Breast epithelium (tissue), 4 donors: ENCODE measurements around the gene HMGN2. TPM values are rescaled to one million over a fixed set of nuclear protein-coding genes. Genes with fewer than 3 reads are reported as not detected.

Experiments used
- DNase-seq, 2 donors: peaks; one replicate each; pipeline ENCODE4 v3.0.0-alpha.2; 2019; ENCODE audit warnings: low spot score in 2 of 2
- H3K27ac ChIP-seq, 2 donors: fragments of 200-600 bp; sonication (generic) in 1 of 2; one replicate each; pipeline ENCODE4 v1.5.1; 2016 to 2019; ENCODE audit warnings: mild to moderate bottlenecking in 1 of 2
- H3K27me3 ChIP-seq, 2 donors: fragments of 200-600 bp; sonication (generic) in 1 of 2; one replicate each; pipeline versions ENCODE4 v1.5.1 to v1.6.0; 2017 to 2019; ENCODE audit warnings: control low read depth in 1 of 2, mild to moderate bottlenecking in 1 of 2
- H3K36me3 ChIP-seq: fragments of 200-600 bp; one replicate; pipeline ENCODE4 v1.5.1; 2019
- H3K4me1 ChIP-seq, 2 donors: fragments of 200-600 bp; sonication (generic); one replicate each; pipeline ENCODE4 v1.5.1; 2016 to 2019; ENCODE audit warnings: control low read depth in 1 of 2
- H3K4me3 ChIP-seq, 3 donors: fragments of 200-600 bp; sonication (generic); 1 replicate in 2 of 3; 2 replicates in 1 of 3; pipeline ENCODE4 v1.5.1; 2016 to 2019; ENCODE audit warnings: mild to moderate bottlenecking in 3 of 3, moderate library complexity in 2 of 3
- H3K9me3 ChIP-seq, 2 donors: fragments of 200-600 bp; sonication (generic) in 1 of 2; one replicate each; pipeline ENCODE4 v1.5.1; 2016 to 2019; ENCODE audit warnings: control low read depth in 1 of 2
- POLR2A ChIP-seq: fragments of 450-650 bp; IDR thresholded peaks from one replicate; pipeline ENCODE4 v1.6.1; 2016; ENCODE audit warnings: antibody characterized with exemption, mild to moderate bottlenecking, moderate library complexity
- POLR2AphosphoS5 ChIP-seq, 3 donors: sonication (generic); formaldehyde crosslinking; IDR thresholded peaks; one replicate each; pipeline ENCODE4 v1.6.1; 2017; ENCODE audit warnings: antibody characterized with exemption in 3 of 3
- intact Hi-C: fragments of 100-400 bp; cut with DNase I; formaldehyde crosslinking; loops from one replicate; pipeline ENCODE4 v1.15.1; 2023; ENCODE audit warnings: low total_unique reads
- total RNA-seq, 3 donors: library from RNA; depleted of rRNA; stranded (reverse); fragments of >200 nt; gene quantifications; one replicate each; pipeline ENCODE4 v1.1.0, GENCODE V29; 2016
- TF ChIP-seq, protein P1 (sequence below), 3 donors: fragments of 450-650 bp; IDR thresholded peaks; one replicate each; pipeline ENCODE4 v1.5.1; 2016 to 2017; ENCODE audit warnings: antibody characterized with exemption in 3 of 3, mild to moderate bottlenecking in 3 of 3, moderate library complexity in 3 of 3

The HMGN2 gene
- total RNA-seq, 3 donors from 2014 or later, result 192 to 261 (median 204) TPM

DNA sequence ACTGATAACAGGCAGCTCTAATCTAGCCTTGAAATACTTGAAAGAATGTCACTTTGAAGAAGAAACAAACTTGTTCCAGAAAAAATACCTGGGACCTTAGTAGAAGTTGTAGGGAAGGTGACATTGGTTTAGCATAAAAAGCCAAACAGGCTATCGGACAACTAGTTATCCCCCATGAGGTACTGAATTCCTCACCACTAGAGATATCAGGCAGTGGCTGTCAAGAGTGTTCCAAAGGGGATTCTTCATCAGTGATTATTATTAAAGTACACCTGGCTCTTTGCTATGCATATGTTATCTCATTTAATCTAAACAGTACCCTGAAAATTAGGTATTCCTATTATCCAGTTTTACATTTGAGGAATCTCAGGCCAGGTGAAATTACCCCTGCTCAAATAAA lies 13.1 kb upstream of the HMGN2 start:
- Histone ChIP-seq H3K9me3 (no peaks in the 10 kb centered on the region), H3K27me3 (no peaks in the 10 kb centered on the region), H3K4me3 (no peak overlapping the region), H3K27ac (no peak overlapping the region), H3K4me1 (no peaks in the 10 kb centered on the region), H3K36me3 (no peaks in the 10 kb centered on the region)
- no peak for TF ChIP-seq POLR2A
- TF ChIP-seq, protein P1, sequence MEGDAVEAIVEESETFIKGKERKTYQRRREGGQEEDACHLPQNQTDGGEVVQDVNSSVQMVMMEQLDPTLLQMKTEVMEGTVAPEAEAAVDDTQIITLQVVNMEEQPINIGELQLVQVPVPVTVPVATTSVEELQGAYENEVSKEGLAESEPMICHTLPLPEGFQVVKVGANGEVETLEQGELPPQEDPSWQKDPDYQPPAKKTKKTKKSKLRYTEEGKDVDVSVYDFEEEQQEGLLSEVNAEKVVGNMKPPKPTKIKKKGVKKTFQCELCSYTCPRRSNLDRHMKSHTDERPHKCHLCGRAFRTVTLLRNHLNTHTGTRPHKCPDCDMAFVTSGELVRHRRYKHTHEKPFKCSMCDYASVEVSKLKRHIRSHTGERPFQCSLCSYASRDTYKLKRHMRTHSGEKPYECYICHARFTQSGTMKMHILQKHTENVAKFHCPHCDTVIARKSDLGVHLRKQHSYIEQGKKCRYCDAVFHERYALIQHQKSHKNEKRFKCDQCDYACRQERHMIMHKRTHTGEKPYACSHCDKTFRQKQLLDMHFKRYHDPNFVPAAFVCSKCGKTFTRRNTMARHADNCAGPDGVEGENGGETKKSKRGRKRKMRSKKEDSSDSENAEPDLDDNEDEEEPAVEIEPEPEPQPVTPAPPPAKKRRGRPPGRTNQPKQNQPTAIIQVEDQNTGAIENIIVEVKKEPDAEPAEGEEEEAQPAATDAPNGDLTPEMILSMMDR (IDR thresholded peaks at IDR 0.05), result no peak
- TF ChIP-seq POLR2AphosphoS5 (IDR thresholded peaks at IDR 0.05), result no peak
- no peak for DNase-seq
- intact Hi-C loops, result no loop called here

DNA sequence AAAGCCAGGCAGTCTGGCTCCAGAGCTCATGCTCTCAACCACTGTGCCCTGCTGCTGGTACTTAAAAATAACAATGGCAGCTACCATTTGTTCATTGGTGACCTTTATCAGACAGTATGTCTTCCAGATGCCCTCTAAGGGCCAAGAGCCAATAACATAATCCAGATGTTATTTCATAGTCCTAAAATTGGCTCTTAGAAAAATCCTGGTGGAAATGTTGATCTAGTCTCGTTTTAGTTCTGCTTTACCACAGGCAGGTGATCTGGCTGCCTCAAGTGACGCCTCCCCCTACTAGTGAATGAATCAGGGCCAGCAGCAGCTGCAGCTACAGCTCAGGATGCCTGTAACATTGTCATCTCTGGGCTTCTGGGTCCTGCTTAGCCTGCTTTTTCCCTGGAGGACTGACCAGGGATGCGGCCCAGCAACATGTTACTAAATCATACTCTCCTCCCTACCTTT lies 12.6 kb upstream of the HMGN2 start:
- Histone ChIP-seq H3K27ac (no peak overlapping the region), H3K9me3 (no peaks in the 10 kb centered on the region), H3K36me3 (no peaks in the 10 kb centered on the region), H3K27me3 (no peaks in the 10 kb centered on the region), H3K4me3 (no peak overlapping the region), H3K4me1 (no peaks in the 10 kb centered on the region)
- no peak for TF ChIP-seq POLR2AphosphoS5 (IDR thresholded peaks at IDR 0.05)
- intact Hi-C loops, result no loop called here
- no peak for DNase-seq

DNA sequence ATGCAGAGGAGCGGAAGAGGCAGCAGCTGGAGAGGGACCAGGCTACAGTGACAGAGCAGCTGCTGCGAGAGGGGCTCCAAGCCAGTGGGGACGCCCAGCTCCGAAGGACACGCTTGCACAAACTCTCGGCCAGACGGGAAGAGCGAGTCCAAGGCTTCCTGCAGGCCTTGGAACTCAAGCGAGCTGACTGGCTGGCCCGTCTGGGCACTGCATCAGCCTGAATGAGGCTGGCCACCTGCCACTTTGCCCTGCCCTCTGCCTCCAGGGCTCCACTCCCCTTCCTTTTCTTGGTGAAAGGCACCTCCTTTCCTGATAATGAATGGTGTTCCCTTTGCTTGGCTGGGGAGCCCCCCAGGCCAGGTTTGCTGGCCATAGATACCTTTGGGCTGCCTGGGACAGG lies 3.3 kb upstream of the HMGN2 start:
- Histone ChIP-seq H3K4me1 (peaks cover 3 to 9% of the 10 kb centered on the region in 2 donors), H3K36me3 (no peaks in the 10 kb centered on the region), H3K27me3 (no peaks in the 10 kb centered on the region), H3K9me3 (no peaks in the 10 kb centered on the region), H3K4me3 (no peak overlapping the region), H3K27ac (peak overlapping the region in 1 of 2 donors; percentile 13)
- DNase-seq, result no peak
- TF ChIP-seq POLR2A, result no peak
- TF ChIP-seq, protein P1 (IDR thresholded peaks at IDR 0.05), result no peak
- intact Hi-C loops, result no loop called here

DNA sequence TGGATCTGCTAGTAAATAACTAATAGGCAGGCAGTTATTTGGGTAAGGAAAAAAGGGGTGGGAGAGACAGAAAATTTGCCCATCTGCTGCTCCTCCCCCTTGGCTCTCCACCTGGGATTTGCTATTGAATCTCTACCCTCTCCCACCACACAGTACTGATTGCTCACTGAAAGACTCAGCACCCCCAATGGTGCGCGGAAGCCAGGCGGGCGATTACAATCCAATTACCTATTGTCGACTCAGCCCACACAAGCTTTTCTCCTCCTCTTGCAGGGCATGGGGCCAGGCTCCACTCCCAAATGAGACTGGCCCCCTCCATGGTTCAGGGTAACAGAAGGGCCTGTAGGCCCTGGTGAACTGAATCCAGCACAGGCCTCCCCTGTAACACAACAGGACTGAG lies 2.7 kb upstream of the HMGN2 start:
- intact Hi-C loops, result no loop called here
- Histone ChIP-seq H3K27ac (peak overlapping the region in 1 of 2 donors; percentile 13), H3K4me3 (no peak overlapping the region), H3K36me3 (no peaks in the 10 kb centered on the region), H3K27me3 (no peaks in the 10 kb centered on the region), H3K4me1 (peaks cover 3 to 12% of the 10 kb centered on the region in 2 donors), H3K9me3 (no peaks in the 10 kb centered on the region)
- TF ChIP-seq, protein P1 (IDR thresholded peaks at IDR 0.05), result no peak
- TF ChIP-seq POLR2A (no peak), POLR2AphosphoS5 (IDR thresholded peaks at IDR 0.05) (no peak)
- no peak for DNase-seq

DNA sequence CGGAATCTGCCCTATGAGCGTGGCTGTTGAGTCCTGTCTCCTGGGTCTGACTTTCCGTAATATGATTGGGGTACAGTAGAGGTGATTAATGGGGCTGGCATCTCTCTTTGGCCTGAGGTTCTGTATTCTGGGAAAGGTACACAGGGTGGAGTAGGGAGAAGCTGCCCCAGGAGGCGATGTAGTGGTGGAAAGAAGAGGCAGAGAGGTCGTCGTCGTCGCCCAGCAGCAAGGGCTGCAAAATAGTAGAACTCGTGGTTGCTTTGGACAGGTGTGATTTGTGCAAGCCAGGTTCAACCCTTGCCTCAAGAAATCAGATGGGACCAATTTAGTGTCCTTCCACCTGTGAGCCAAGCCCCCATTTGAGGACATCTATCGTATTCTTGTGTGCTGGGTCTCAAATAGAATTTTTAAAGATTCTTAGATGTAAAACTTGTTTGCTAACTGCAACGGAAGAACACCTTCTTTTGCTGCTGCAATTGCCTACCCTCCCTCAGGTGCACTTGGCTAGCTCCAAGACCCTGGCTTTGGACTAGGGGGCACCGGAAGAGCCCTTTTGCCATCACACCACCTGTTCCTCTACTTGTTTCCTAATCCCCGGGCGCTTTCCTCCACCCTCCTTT lies 1.3 kb upstream of the HMGN2 start:
- H3K9me3 ChIP-seq, result no peaks in the 10 kb centered on the region

More for the DNA sequence above, 1.3 kb upstream of the HMGN2 start:
- no peak for TF ChIP-seq POLR2AphosphoS5 (IDR thresholded peaks at IDR 0.05)
- TF ChIP-seq, protein P1 (IDR thresholded peaks at IDR 0.05), result no peak
- TF ChIP-seq POLR2A, result no peak
- Histone ChIP-seq H3K4me1 (peaks cover 3 to 12% of the 10 kb centered on the region in 2 donors), H3K36me3 (no peaks in the 10 kb centered on the region), H3K4me3 (peak overlapping the region; percentile 74 to 99 (median 95)), H3K27ac (no peak overlapping the region), H3K27me3 (no peaks in the 10 kb centered on the region)
- DNase-seq, result no peak
- intact Hi-C loops, result no loop called here
